H9 (cell line): Measurements from ENCODE around the gene SNAP47. TPM values are rescaled to one million over a fixed set of nuclear protein-coding genes. Genes with fewer than 3 reads are reported as not detected.

Experiments used
- DNase-seq: peaks from one replicate; pipeline ENCODE4 v3.0.0-alpha.2; 2017
- H2AFZ ChIP-seq: one replicate; pipeline ENCODE4 v1.6.1; 2013; ENCODE audit warnings: mild to moderate bottlenecking, low read length, control low read depth, moderate library complexity
- H2AK5ac ChIP-seq: 2 replicates; pipeline ENCODE4 v1.6.1; 2013; ENCODE audit warnings: low read length, control low read depth, mixed read lengths; ENCODE audit not compliant: insufficient read length
- H2BK120ac ChIP-seq: one replicate; pipeline ENCODE4 v1.6.1; 2013; ENCODE audit warnings: low read depth, mild to moderate bottlenecking, low read length, control low read depth, inconsistent platforms; ENCODE audit not compliant: poor library complexity, severe bottlenecking
- H2BK12ac ChIP-seq: 2 replicates; pipeline ENCODE4 v1.6.1; 2013; ENCODE audit warnings: low read length, control low read depth, mixed read lengths, low read depth; ENCODE audit not compliant: insufficient read length
- H2BK15ac ChIP-seq: 2 replicates; pipeline ENCODE4 v1.6.1; 2013; ENCODE audit warnings: low read depth, low read length, control low read depth
- H2BK20ac ChIP-seq: one replicate; pipeline ENCODE4 v1.6.1; 2013; ENCODE audit warnings: low read depth, mild to moderate bottlenecking, low read length, control low read depth, inconsistent platforms; ENCODE audit not compliant: poor library complexity, severe bottlenecking
- H2BK5ac ChIP-seq: 2 replicates; pipeline ENCODE4 v1.6.1; 2013; ENCODE audit warnings: low read length, control low read depth, mixed read lengths; ENCODE audit not compliant: insufficient read length
- H3K14ac ChIP-seq: 2 replicates; pipeline ENCODE4 v1.6.1; 2013; ENCODE audit warnings: low read length, control low read depth; ENCODE audit not compliant: insufficient read depth
- H3K18ac ChIP-seq: 2 replicates; pipeline ENCODE4 v1.6.1; 2013; ENCODE audit warnings: low read depth, mild to moderate bottlenecking, mixed read lengths, low read length, control low read depth; ENCODE audit not compliant: insufficient read length
- H3K23ac ChIP-seq: 2 replicates; pipeline ENCODE4 v1.6.1; 2013; ENCODE audit warnings: low read length, control low read depth, mixed read lengths, low read depth; ENCODE audit not compliant: insufficient read length
- H3K23me2 ChIP-seq: 2 replicates; pipeline ENCODE4 v1.6.1; 2013; ENCODE audit warnings: low read depth, mild to moderate bottlenecking, mixed read lengths, low read length, control low read depth; ENCODE audit not compliant: insufficient read length, poor library complexity, severe bottlenecking
- H3K27ac ChIP-seq: 2 replicates; pipeline ENCODE4 v1.5.1; 2013; ENCODE audit warnings: low read length, control low read depth, mixed read lengths, low read depth; ENCODE audit not compliant: insufficient read length
- H3K27me3 ChIP-seq: 2 replicates; pipeline ENCODE4 v1.6.1; 2013; ENCODE audit warnings: low read length, control low read depth, inconsistent platforms; ENCODE audit not compliant: insufficient read depth
- H3K4ac ChIP-seq: 2 replicates; pipeline ENCODE4 v1.6.1; 2013; ENCODE audit warnings: low read depth, mild to moderate bottlenecking, control low read depth, inconsistent platforms, low read length, moderate library complexity
- H3K4me1 ChIP-seq: 2 replicates; pipeline ENCODE4 v1.6.1; 2013; ENCODE audit warnings: low read length, control low read depth, inconsistent platforms; ENCODE audit not compliant: insufficient read depth
- H3K4me2 ChIP-seq: 2 replicates; pipeline ENCODE4 v1.6.1; 2013; ENCODE audit warnings: low read length, control low read depth, mixed read lengths; ENCODE audit not compliant: insufficient read length, insufficient read depth
- H3K56ac ChIP-seq: 2 replicates; pipeline ENCODE4 v1.6.1; 2013; ENCODE audit warnings: low read depth, mild to moderate bottlenecking, mixed read lengths, low read length, control low read depth; ENCODE audit not compliant: insufficient read length
- H3K79me1 ChIP-seq: 2 replicates; pipeline ENCODE4 v1.6.1; 2013; ENCODE audit warnings: low read depth, mild to moderate bottlenecking, moderate library complexity, low read length, control low read depth, inconsistent platforms; ENCODE audit not compliant: insufficient read depth, poor library complexity, severe bottlenecking
- H3K79me2 ChIP-seq: 2 replicates; pipeline ENCODE4 v1.6.1; 2013; ENCODE audit warnings: low read length, control low read depth, inconsistent platforms; ENCODE audit not compliant: insufficient read depth
- H3K9ac ChIP-seq: 2 replicates; pipeline ENCODE4 v1.6.1; 2013; ENCODE audit warnings: low read length, control low read depth, mixed read lengths; ENCODE audit not compliant: insufficient read length; ENCODE audit errors: extremely low read depth
- H3K9me3 ChIP-seq: one replicate; pipeline ENCODE4 v1.6.1; 2013; ENCODE audit warnings: low read depth, low read length, inconsistent platforms; ENCODE audit not compliant: control insufficient read depth
- H3T11ph ChIP-seq: one replicate; pipeline ENCODE4 v1.6.1; 2013; ENCODE audit warnings: mild to moderate bottlenecking, low read length, control low read depth, inconsistent platforms
- H4K20me1 ChIP-seq: one replicate; pipeline ENCODE4 v1.6.1; 2013; ENCODE audit not compliant: control insufficient read depth, insufficient read length, insufficient read depth
- H4K5ac ChIP-seq: 2 replicates; pipeline ENCODE4 v1.6.1; 2013; ENCODE audit warnings: low read depth, mild to moderate bottlenecking, mixed read lengths, low read length, control low read depth; ENCODE audit not compliant: insufficient read length
- H4K8ac ChIP-seq: replicated peaks from 2 replicates; pipeline ENCODE4 v1.6.1; 2013; ENCODE audit warnings: low read length, control low read depth, mixed read lengths, low read depth; ENCODE audit not compliant: insufficient read length
- H4K91ac ChIP-seq: 2 replicates; pipeline ENCODE4 v1.6.1; 2013; ENCODE audit warnings: low read depth, mild to moderate bottlenecking, moderate library complexity, mixed read lengths, low read length, control low read depth; ENCODE audit not compliant: insufficient read length
- H3K27ac Mint-ChIP-seq, 3 experiments: 2 replicates in 2 of 3; 3 replicates in 1 of 3; pipeline ENCODE4 v1.8.0; 2020 to 2021; ENCODE audit warnings: mixed read lengths in 3 of 3, mild to moderate bottlenecking in 1 of 3, moderate library complexity in 1 of 3
- H3K27me3 Mint-ChIP-seq: 2 replicates; pipeline ENCODE4 v1.8.0; 2021; ENCODE audit warnings: low read depth, mild to moderate bottlenecking, moderate library complexity, mixed read lengths
- H3K36me3 Mint-ChIP-seq, 3 experiments: 2 replicates in 2 of 3; 3 replicates in 1 of 3; pipeline ENCODE4 v1.8.0; 2020 to 2021; ENCODE audit warnings: low read depth in 3 of 3, mixed read lengths in 3 of 3; ENCODE audit not compliant: insufficient read depth in 1 of 3
- H3K4me1 Mint-ChIP-seq, 2 experiments: 2 replicates each; pipeline ENCODE4 v1.8.0; 2020; ENCODE audit warnings: mixed read lengths in 2 of 2
- H3K4me3 Mint-ChIP-seq, 2 experiments: 2 replicates in 1 of 2; 3 replicates in 1 of 2; pipeline ENCODE4 v1.8.0; 2020 to 2021; ENCODE audit warnings: mild to moderate bottlenecking in 2 of 2, mixed read lengths in 2 of 2, moderate library complexity in 1 of 2
- H3K9me3 Mint-ChIP-seq, 2 experiments: 2 replicates in 1 of 2; 3 replicates in 1 of 2; pipeline ENCODE4 v1.8.0; 2020; ENCODE audit warnings: mild to moderate bottlenecking in 2 of 2, mixed read lengths in 2 of 2, moderate library complexity in 1 of 2
- CTCF ChIP-seq: fragments of 200-600 bp; sonication (generic); conservative IDR thresholded peaks from 3 replicates; pipeline ENCODE4 v1.8.0; 2021; ENCODE audit warnings: antibody characterized with exemption, mild to moderate bottlenecking
- WGBS: extraction: QIAGEN DNeasy Blood & Tissue Kit; methylation state at CpG from one replicate; pipeline ENCODE4 v1.1.7; 2013; ENCODE audit warnings: missing lambda C conversion rate, low lambda C conversion rate, mixed read lengths; ENCODE audit not compliant: insufficient read length; ENCODE audit errors: extremely low coverage; 5-methylcytosine and 5-hydroxymethylcytosine counted together
- total RNA-seq: library from RNA; stranded (reverse); gene quantifications from 2 replicates; pipeline ENCODE4 v1.2.1, GENCODE V29; 2021

SNAP47 gene
- total RNA-seq, 1 experiment from 2014 or later, result 44.1 TPM

GRCh38 chr1:227824204-227824603, 89.0 kb downstream of the SNAP47 start:
- no peaks in the 10 kb centered on the region for H3K4me1 Mint-ChIP-seq
- no CpG with 5 or more reads among the region's 2 CpGs for WGBS

More at GRCh38 chr1:227824204-227824603, 89.0 kb downstream of the SNAP47 start:
- no peaks in the 10 kb centered on the region for H4K20me1 ChIP-seq
- H2BK12ac ChIP-seq, result no peak overlapping the region
- no peaks in the 10 kb centered on the region for H3K9me3 ChIP-seq
- no peak overlapping the region for H2BK120ac ChIP-seq
- H4K5ac ChIP-seq, result no peak overlapping the region
- no peak for DNase-seq
- no peaks in the 10 kb centered on the region for H3K79me2 ChIP-seq
- no peak overlapping the region for H2BK20ac ChIP-seq
- no peak overlapping the region for H3K23ac ChIP-seq
- peaks cover 21 to 38% of the 10 kb centered on the region in 2 experiments for H3K9me3 Mint-ChIP-seq
- H3K4me2 ChIP-seq, result no peak overlapping the region
- H2BK5ac ChIP-seq, result no peak overlapping the region
- H3K27ac Mint-ChIP-seq, result no peak overlapping the region
- H3T11ph ChIP-seq, result no peak overlapping the region
- H3K4me1 ChIP-seq, result no peaks in the 10 kb centered on the region
- peaks cover 41% of the 10 kb centered on the region for H3K27me3 Mint-ChIP-seq
- no peak overlapping the region for H2BK15ac ChIP-seq
- H4K8ac ChIP-seq, result no peak overlapping the region
- no peaks in the 10 kb centered on the region for H3K23me2 ChIP-seq
- no peak overlapping the region for H3K9ac ChIP-seq
- no peak overlapping the region for H2AK5ac ChIP-seq
- H2AFZ ChIP-seq, result no peak overlapping the region
- no peaks in the 10 kb centered on the region for H3K27me3 ChIP-seq
- TF ChIP-seq CTCF, result no peak
- no peak overlapping the region for H4K91ac ChIP-seq
- H3K56ac ChIP-seq, result no peak overlapping the region
- no peak overlapping the region for H3K4me3 Mint-ChIP-seq
- no peak overlapping the region for H3K14ac ChIP-seq
- no peaks in the 10 kb centered on the region for H3K79me1 ChIP-seq
- no peak overlapping the region for H3K18ac ChIP-seq
- H3K27ac ChIP-seq, result no peak overlapping the region
- H3K4ac ChIP-seq, result no peak overlapping the region
- no peaks in the 10 kb centered on the region for H3K36me3 Mint-ChIP-seq
